Raji (cell line): ENCODE results near the gene FEM1A.

Experiments used
- POLR2A ChIP-seq: IDR thresholded peaks from 2 replicates; pipeline ENCODE4 v1.6.1; 2011; ENCODE audit warnings: low read depth, low read length, control low read depth; ENCODE audit not compliant: insufficient read depth

Gene FEM1A

DNA sequence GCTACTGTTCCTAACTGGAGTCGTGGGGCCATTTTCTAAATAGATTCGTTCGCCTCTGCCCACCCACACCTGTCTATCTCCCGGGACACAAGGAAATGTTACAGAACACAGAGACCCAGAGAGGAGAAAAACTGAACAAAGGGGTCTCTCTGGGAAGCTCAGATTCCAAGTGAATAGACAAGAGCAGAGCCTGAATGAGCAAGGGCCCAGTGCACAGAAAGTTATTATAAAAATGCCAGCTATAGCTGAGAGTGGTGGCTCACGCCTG, 27.2 kb upstream of the FEM1A start:
- no peak for TF ChIP-seq POLR2A

DNA sequence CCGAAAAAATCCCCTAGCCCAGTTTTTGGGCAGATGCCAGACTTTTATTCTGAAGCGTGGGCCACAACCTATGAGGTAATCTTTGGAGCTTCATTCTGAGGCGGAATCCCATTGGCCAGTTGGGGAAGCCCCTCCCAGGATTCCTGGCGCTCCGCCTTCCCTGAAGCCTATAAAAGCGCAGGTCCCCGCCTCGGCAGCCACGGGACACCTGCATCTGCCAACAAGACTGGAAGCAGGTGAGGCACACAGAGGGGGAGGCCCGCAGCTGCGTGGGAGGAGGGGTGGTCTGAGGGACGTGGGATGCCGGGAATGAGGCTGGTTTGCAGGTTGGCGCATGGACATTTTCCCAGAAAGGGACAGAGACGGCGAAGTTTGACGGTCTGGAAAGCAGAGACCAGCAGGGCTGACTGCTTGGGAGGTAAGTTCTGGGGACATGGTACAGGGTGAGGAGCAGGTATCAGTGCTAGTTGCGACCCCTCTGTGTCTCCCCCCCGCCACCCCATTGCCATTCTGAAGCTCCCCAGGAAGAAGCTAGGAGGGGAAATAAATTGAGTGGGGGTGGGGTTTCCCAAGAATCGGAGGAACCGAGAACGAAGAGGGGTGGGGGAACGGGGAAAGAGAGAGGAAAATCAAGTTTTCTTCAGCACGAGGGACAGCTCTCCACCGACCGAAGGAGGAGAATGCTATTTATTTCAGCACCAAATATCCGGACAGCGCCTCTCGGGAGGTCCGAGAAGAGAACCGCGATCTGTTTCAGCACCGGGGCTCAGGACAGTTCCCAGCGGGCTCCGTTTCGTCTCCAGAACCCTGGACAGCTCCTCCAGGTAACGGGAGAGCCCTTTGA, 22.4 kb upstream of the FEM1A start:
- TF ChIP-seq POLR2A = no peak

DNA sequence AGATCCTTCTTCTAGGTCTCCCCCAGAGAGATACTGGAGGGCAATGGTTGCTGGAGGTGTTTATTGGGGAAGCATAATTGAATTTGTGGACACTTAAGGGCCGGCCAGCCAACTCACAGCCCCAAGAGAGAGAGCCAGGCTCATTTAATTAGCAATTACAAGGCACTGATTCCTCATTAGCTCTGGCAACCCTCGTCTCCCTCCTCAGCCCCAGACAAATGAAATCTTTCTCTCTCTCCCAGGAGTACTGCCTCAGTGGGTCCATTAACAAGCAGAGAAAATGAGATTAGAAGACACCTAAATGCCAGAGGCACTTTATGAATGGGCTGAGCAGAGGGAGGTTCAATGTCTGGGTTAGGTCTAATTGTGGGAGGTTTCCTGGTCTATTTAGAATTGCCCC, 19.0 kb upstream of the FEM1A start:
- no peak for TF ChIP-seq POLR2A

DNA sequence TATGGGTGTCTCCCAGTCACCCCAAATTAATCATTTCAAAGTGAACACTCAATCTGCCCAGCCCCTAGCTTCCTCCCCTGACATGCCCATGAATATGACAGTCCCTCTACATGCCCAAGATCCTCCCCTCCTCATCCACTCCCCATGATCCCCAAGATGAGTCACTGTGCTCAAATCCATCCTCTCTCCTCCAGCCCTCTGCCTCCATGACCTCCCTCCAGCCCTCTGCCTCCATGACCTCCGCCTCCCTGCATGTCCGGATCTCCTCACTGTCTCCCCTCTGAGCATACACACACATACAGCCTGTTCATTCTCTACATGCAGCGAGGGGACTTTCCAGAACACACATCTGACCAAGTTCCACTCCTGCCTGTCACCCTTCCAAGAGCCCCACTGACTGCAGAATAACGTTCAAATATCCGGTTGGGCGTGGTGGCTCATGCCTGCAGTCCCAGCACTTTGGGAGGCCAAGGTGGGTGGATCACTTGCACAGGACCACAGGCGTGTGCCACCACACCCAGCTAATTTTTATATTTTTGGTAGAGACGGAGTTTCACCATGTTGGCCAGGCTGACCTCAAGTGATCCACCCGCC, 18.4 kb upstream of the FEM1A start:
- no peak for TF ChIP-seq POLR2A

DNA sequence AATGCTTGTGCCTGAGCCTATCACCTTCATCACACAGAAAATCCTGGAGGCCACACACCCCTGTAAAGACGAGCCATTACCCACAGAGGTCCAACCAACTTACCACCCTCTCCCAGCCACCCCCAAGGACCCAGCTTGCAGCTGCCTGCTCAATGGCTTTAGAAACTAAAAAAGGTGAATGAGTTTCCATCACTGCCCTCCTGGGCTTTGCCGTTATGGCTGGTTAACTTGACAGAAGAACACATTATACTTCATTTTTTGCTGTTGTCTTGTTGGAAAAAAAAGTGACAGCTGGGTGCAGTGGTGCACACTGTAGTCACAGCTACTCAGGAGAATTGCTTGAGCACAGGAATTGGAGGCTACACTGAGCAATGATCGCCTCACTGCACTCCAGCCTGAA, 17.4 kb upstream of the FEM1A start:
- no peak for TF ChIP-seq POLR2A

DNA sequence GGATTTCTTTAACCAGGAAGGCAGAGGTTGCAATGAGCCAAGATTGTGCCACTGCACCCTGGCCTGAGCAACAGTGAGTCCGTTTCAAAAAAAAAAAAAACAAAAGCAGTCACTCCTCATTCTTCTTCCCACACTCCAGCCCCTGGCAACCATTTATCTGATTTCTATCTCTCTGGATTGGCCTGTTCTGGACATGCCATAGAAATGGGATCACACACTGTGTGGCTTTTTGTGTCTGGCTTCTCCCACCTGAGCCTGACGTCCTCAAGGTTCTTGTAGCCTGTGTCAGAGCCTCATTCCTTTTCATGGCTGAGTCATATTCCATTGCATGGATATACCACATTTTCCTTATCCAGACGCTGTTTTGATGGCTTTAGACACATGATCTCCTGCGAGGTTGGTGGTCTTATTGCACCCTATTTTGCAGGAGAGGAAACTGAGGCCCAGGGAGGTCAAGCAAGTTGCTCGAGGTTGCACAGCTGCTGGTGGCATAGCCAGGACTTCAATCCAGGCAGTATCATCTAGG, 15.8 kb upstream of the FEM1A start:
- no peak for TF ChIP-seq POLR2A

DNA sequence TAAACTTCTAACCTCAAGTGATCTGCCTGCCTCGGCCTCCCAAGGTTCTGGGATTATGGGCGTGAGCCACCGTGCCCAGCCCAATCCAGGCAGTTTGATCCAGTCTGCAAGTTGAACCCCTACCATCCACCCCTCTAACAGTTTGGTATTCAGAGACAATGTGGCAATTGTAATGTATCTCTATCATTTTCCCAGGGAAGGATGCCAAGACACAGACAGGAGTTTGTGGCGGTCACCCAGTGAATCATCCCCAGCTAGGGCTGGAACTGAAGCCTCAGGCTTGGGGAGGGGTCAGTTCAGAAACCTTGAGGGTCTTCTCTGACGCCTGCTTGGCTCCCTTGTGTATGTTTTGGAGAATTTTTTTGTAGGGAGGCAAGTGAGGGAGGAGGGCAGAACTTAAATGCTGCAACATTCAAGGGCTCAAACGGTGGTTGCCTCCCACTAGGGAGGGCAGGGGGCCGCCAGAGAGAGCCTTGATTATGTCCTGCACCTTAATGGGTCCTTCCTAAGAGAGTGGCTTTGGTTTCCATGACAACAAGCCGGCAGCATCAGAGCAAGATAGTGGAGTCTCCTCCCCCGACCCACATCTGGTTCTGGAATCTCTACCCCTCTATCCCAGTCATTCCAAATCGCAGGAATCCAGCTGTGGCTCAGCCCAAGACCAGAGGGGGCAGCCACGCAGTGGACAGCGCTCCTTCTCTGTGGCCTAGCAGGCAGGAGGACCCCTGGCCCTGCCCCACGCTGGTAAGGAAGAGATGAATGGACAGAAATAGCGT, 14.9 kb upstream of the FEM1A start:
- TF ChIP-seq POLR2A = no peak

DNA sequence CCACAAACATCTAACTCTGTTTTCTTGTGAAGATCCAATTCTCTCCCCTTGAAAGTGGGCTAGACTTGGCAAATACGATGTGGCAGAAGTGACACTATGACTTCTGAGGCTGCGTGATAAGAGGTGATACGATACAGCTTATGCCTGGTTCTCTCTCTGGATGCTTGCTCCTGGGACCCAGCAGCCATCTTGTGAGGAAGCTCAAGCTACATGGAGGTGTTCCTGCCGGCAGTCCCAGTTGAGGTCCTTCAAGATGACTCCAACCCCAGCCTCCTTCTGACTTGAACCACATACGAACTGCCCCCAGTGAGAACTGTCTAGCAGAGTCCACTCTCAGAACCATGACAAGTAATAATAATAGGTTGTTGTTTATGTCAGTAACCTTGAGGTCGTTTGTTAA, 10.7 kb upstream of the FEM1A start:
- no peak for TF ChIP-seq POLR2A

DNA sequence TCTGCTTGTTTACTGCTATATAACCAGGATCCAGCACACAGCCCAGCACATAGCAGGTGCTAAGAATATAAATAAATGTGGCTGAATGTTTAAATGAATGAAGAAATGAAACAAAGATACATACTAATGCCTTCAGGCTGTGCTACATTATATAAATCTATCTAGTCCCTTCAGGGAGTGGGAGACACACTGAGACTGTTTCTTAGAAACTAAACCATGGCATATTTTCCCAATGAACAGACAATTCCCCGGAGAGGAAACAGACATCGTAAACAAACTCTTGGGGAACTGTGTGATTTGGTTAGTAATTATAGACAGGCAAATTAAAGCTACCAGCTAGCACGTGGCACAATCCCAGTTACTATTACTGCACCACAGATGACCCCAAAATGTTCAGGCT, 9.7 kb upstream of the FEM1A start:
- TF ChIP-seq POLR2A = no peak

DNA sequence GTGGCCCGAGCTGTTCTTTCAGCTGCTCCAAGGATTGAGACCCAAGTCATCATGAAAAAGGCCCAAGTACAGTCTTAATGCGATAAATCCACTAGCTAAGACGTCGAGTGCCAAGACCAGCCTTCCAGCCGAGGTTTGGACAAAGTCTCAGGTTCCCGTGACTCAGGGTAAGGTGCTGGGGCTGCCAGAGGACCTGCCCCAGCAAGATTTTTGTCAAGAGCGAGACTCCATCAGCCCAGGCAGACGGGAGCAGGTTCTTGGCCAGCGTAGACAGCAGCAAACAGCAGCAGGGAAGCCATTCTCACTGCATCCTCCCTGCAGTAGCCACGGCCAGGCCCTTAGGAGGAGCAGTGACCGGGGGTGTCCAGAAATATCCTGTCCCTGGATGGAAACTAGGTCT, 3.4 kb downstream of the FEM1A start:
- TF ChIP-seq POLR2A = no peak

DNA sequence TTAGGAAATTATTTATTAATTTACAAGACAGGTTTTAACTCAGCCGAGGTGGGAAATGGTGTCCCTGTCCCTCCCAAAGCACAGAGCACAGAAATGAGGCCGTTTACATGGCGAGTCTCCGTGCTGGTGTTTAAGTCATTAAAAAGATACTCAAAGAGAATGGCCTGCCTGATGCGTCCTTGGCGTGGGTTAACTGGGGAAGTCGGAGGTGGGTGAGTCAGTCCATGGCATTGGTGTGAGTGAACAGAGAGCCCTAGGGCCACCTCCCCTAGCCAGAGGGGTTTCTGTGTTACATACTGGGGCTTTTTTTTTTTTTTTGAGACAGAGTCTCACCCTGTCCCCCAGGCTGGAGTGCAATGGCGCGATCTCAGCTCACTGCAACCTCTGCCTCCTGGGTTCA, 3.9 kb downstream of the FEM1A start:
- TF ChIP-seq POLR2A = no peak

DNA sequence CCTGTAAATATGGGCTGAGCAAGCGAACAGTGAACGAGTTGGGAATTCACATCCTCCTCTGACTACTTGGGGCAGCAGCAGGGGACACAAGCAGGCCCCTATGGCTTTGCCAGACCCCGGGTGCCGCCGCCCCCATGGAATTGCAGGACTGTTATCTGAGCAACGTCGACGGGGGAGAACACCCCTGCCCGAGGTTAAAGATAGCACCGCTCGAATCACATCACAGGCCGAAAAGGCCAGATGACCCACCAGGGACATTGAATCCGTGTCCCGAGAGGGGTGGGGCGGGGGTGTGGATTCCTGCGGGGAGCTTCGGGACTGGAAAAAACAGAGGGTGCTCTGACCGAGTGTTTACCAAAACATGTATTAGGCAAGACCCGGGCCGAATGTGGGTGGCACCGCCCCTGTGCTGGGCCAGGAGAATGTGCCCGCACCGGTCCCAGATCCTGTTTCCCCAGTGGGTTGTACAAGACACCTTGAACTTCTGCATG, 9.1 kb downstream of the FEM1A start:
- TF ChIP-seq POLR2A = no peak

DNA sequence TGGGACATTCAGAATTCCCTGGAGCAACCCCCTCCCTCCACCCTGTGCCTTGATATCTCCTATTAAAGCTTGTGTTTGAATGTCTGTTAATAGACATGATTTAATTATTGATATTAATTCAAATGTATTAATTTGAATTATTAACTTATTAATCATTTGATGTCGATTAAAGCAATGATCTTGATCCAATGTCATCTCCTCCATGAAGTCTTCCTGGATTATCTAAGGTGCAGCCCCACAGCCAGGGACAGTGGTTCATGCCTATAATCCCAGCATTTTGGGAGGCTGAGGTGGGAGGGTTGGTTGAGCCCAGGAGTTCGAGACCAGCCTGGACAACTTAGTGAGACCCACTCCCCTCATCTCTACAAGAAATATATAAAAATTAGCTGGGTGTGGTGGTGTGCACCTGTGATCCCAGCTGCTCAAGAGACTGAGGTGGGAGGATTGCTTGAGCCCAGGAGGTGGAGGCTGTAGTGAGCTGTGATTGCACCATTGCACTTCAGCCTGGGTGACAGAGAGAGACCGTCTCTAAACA, 9.6 kb downstream of the FEM1A start:
- no peak for TF ChIP-seq POLR2A

DNA sequence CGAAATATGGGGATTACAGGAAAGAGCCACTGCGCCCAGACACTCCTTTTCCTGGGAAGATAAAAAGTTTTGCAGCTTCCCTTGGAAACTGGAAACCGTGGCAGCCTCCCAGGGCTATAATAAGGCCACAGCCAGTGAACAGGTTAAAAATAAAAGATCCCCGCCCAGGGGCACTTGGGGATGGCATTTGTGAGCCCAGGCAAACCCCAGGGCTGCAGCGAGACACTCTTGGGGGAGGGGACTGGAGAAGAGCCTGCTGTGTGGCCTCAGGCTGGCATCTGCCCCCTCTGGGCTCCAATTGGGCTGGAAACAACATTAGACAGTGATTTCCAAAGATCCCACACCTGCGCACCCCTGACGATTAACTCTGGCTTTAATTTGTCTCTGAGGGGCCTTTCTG, 11.2 kb downstream of the FEM1A start:
- TF ChIP-seq POLR2A = no peak
